ENCODE measurements around the gene BCOR. TPM values are rescaled to one million over a fixed set of nuclear protein-coding genes. Genes with fewer than 3 reads are reported as not detected.
A peak's percentile ranks its signal among the peaks of the same experiment; 100 is the strongest.

The BCOR gene
- total RNA-seq, 1 experiment from 2014 or later: 0.68 TPM

- H3K79me2 ChIP-seq (ENCODE audit: low read depth): peaks cover 13% of the 10 kb centered on the region; the same call in 1 of the 2 replicates
- CTCF ChIA-PET: no interaction called here
- no peaks in the 10 kb centered on the region for H3K9me2 ChIP-seq (ENCODE audit: insufficient read depth)
- no peaks in the 10 kb centered on the region for H3K36me3 ChIP-seq (ENCODE audit: low read depth)
- TF ChIP-seq CTCF (conservative IDR thresholded peaks at IDR 0.05): no peak
- no peak for TF ChIP-seq EZH2 (IDR thresholded peaks at IDR 0.05; ENCODE audit: low read depth)
- peak overlapping the region; percentile 47; the same call in 1 of the 2 replicates for H3K4me3 ChIP-seq
- intact Hi-C loops (cut with micrococcal nuclease; ENCODE audit: unreplicated experiment): loop anchor here (5.0 kb wide), 1 partner anchor 47 kb away; no protein-coding TSS in a partner anchor
- POLR2A ChIA-PET (ENCODE audit: unreplicated experiment): interaction anchor here (0.6 to 0.7 kb wide), 2 partner anchors 48 to 53 kb away, joined by 3 to 4 read pairs; no protein-coding TSS in a partner anchor
- H3F3A ChIP-seq (ENCODE audit: insufficient read depth, low read depth): no peaks in the 10 kb centered on the region
- peak overlapping the region; percentile 61 for H3K4me2 ChIP-seq
- H3K27me3 ChIP-seq (ENCODE audit: insufficient read depth, low read depth): no peaks in the 10 kb centered on the region
- H3K27ac ChIP-seq: peak overlapping the region; percentile 34
- peaks cover 8% of the 10 kb centered on the region; the same call in 1 of the 2 replicates for H3K4me1 ChIP-seq (replicated peaks; ENCODE audit: insufficient read depth)
- H2AFZ ChIP-seq: no peak overlapping the region
- no TSS peak for BruUV-seq (replicated peaks)
- no peaks in the 10 kb centered on the region for H4K20me1 ChIP-seq (ENCODE audit: insufficient read depth)
- peak in 1 of 2 experiments; percentile 19 for DNase-seq
- no peaks in the 10 kb centered on the region for H3K9me3 ChIP-seq (ENCODE audit: insufficient read depth, low read depth)
These were observed 7.5 kb upstream of the BCOR start for GRCh38 chrX:40104985-40105834.

DNA sequence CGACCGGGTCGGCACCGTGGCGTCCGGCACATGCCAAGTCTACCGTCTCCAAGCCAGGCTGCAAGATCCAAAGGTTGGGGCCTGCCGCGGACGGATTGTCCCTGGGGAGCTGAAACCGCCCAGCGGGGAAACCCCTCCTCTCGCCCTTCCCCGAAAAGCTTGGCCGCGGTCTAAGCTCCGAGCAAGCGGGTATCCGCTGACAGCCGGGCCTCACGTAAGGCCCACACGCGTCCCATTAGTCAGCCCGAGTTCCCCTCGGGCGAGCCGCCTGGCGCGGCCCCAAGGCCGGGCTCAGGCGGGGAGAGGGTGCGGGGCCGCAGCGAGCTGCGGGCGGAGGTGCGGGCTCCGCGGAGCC lies 6.8 kb upstream of the BCOR start:
- DNase-seq: no peak
- H3K79me2 ChIP-seq (ENCODE audit: low read depth): peaks cover 13% of the 10 kb centered on the region; the same call in 1 of the 2 replicates
- no peak overlapping the region for H2AFZ ChIP-seq
- no peaks in the 10 kb centered on the region for H4K20me1 ChIP-seq (ENCODE audit: insufficient read depth)
- no peaks in the 10 kb centered on the region for H3K9me2 ChIP-seq (ENCODE audit: insufficient read depth)
- no peak for TF ChIP-seq CTCF (conservative IDR thresholded peaks at IDR 0.05)
- TF ChIP-seq EZH2 (IDR thresholded peaks at IDR 0.05; ENCODE audit: low read depth): no peak
- BruUV-seq (replicated peaks): no TSS peak
- no peak overlapping the region for H3K27ac ChIP-seq
- no peaks in the 10 kb centered on the region for H3K36me3 ChIP-seq (ENCODE audit: low read depth)
- peak overlapping the region; percentile 61 for H3K4me2 ChIP-seq
- peak overlapping the region; percentile 47; the same call in 1 of the 2 replicates for H3K4me3 ChIP-seq
- H3F3A ChIP-seq (ENCODE audit: insufficient read depth, low read depth): no peaks in the 10 kb centered on the region
- no peaks in the 10 kb centered on the region for H3K27me3 ChIP-seq (ENCODE audit: insufficient read depth, low read depth)
- no peaks in the 10 kb centered on the region for H3K9me3 ChIP-seq (ENCODE audit: insufficient read depth, low read depth)
- POLR2A ChIA-PET (ENCODE audit: unreplicated experiment): interaction anchor here (0.6 to 0.7 kb wide), 2 partner anchors 49 to 54 kb away, joined by 3 to 4 read pairs; no protein-coding TSS in a partner anchor
- CTCF ChIA-PET: no interaction called here
- intact Hi-C loops (cut with micrococcal nuclease; ENCODE audit: unreplicated experiment): no loop called here
- H3K4me1 ChIP-seq (replicated peaks; ENCODE audit: insufficient read depth): peaks cover 8% of the 10 kb centered on the region; the same call in 1 of the 2 replicates

- Histone ChIP-seq H3K27ac (no peak overlapping the region), H3K36me3 (ENCODE audit: low read depth) (no peaks in the 10 kb centered on the region), H3K4me2 (peak overlapping the region; percentile 61), H4K20me1 (ENCODE audit: insufficient read depth) (no peaks in the 10 kb centered on the region), H3K9me3 (ENCODE audit: insufficient read depth, low read depth) (no peaks in the 10 kb centered on the region), H3F3A (ENCODE audit: insufficient read depth, low read depth) (no peaks in the 10 kb centered on the region), H3K4me1 (replicated peaks; ENCODE audit: insufficient read depth) (peaks cover 8% of the 10 kb centered on the region; the same call in 1 of the 2 replicates), H3K79me2 (ENCODE audit: low read depth) (peaks cover 13% of the 10 kb centered on the region; the same call in 1 of the 2 replicates), H3K4me3 (peak overlapping the region; percentile 47; the same call in 1 of the 2 replicates), H2AFZ (no peak overlapping the region), H3K27me3 (ENCODE audit: insufficient read depth, low read depth) (no peaks in the 10 kb centered on the region), H3K9me2 (ENCODE audit: insufficient read depth) (no peaks in the 10 kb centered on the region)
- no peak for DNase-seq
- intact Hi-C loops (cut with micrococcal nuclease; ENCODE audit: unreplicated experiment): no loop called here
- no TSS peak for BruUV-seq (replicated peaks)
- ChIA-PET CTCF (no interaction called here), POLR2A (ENCODE audit: unreplicated experiment) (no interaction called here)
- TF ChIP-seq CTCF (conservative IDR thresholded peaks at IDR 0.05) (no peak), EZH2 (IDR thresholded peaks at IDR 0.05; ENCODE audit: low read depth) (no peak)
These were observed 6.0 kb upstream of the BCOR start for GRCh38 chrX:40103565-40104323.

Measured in PC-9 (cell line).